Glutamatergic neuron (in vitro differentiated cells): ENCODE results near the gene GTPBP6. TPM values are rescaled to one million over a fixed set of nuclear protein-coding genes. Genes with fewer than 3 reads are reported as not detected.

Source experiments
- DNase-seq: peaks from one replicate; pipeline ENCODE4 v3.0.0; 2022
- H3K27ac Mint-ChIP-seq: one replicate; pipeline ENCODE4 v1.8.0; 2020; ENCODE audit warnings: mild to moderate bottlenecking, mixed read lengths, inconsistent platforms; ENCODE audit not compliant: unreplicated experiment
- H3K27me3 Mint-ChIP-seq: one replicate; pipeline ENCODE4 v1.8.0; 2020; ENCODE audit warnings: mild to moderate bottlenecking, moderate library complexity, mixed read lengths, inconsistent platforms; ENCODE audit not compliant: unreplicated experiment
- H3K36me3 Mint-ChIP-seq: one replicate; pipeline ENCODE4 v1.8.0; 2020; ENCODE audit warnings: mild to moderate bottlenecking, mixed read lengths, inconsistent platforms; ENCODE audit not compliant: unreplicated experiment
- H3K4me1 Mint-ChIP-seq: one replicate; pipeline ENCODE4 v1.8.0; 2020; ENCODE audit warnings: mild to moderate bottlenecking, low read depth, mixed read lengths, inconsistent platforms; ENCODE audit not compliant: unreplicated experiment
- H3K4me3 Mint-ChIP-seq: one replicate; pipeline ENCODE4 v1.8.0; 2020; ENCODE audit warnings: mild to moderate bottlenecking, mixed read lengths, inconsistent platforms; ENCODE audit not compliant: unreplicated experiment
- H3K9me3 Mint-ChIP-seq: one replicate; pipeline ENCODE4 v1.8.0; 2020; ENCODE audit warnings: mild to moderate bottlenecking, moderate library complexity, mixed read lengths, inconsistent platforms; ENCODE audit not compliant: unreplicated experiment
- total RNA-seq: library from RNA; stranded (reverse); fragmentation: NEBNext Ultra II Directional; extraction: Animal tissue kit (Norgen Biotek cat#: 25700); gene quantifications from one replicate; pipeline ENCODE4 v1.2.1, GENCODE V29; 2021; ENCODE audit not compliant: unreplicated experiment
- TF ChIP-seq, protein P1 (sequence below): fragments of 200-600 bp; sonication (generic); IDR thresholded peaks from one replicate; pipeline ENCODE4 v1.5.0; 2021; ENCODE audit not compliant: partially characterized antibody, unreplicated experiment

Gene GTPBP6
- total RNA-seq, 1 donor from 2014 or later = 52.3 TPM

- H3K9me3 Mint-ChIP-seq = peaks cover 18% of the 10 kb centered on the region
- peaks cover 16% of the 10 kb centered on the region for H3K27me3 Mint-ChIP-seq
- peaks cover 5% of the 10 kb centered on the region for H3K4me1 Mint-ChIP-seq
- no peak overlapping the region for H3K27ac Mint-ChIP-seq
- TF ChIP-seq, protein P1, sequence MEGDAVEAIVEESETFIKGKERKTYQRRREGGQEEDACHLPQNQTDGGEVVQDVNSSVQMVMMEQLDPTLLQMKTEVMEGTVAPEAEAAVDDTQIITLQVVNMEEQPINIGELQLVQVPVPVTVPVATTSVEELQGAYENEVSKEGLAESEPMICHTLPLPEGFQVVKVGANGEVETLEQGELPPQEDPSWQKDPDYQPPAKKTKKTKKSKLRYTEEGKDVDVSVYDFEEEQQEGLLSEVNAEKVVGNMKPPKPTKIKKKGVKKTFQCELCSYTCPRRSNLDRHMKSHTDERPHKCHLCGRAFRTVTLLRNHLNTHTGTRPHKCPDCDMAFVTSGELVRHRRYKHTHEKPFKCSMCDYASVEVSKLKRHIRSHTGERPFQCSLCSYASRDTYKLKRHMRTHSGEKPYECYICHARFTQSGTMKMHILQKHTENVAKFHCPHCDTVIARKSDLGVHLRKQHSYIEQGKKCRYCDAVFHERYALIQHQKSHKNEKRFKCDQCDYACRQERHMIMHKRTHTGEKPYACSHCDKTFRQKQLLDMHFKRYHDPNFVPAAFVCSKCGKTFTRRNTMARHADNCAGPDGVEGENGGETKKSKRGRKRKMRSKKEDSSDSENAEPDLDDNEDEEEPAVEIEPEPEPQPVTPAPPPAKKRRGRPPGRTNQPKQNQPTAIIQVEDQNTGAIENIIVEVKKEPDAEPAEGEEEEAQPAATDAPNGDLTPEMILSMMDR = no peak
- no peak overlapping the region for H3K4me3 Mint-ChIP-seq
- DNase-seq = no peak
- peaks cover 21% of the 10 kb centered on the region for H3K36me3 Mint-ChIP-seq
Observed at GRCh38 chrX:362937-363620, 44.5 kb upstream of the GTPBP6 start.

- peaks cover 17% of the 10 kb centered on the region for H3K9me3 Mint-ChIP-seq
- TF ChIP-seq, protein P1 = no peak
- H3K27ac Mint-ChIP-seq = peak overlapping the region; percentile 8
- H3K4me1 Mint-ChIP-seq = no peaks in the 10 kb centered on the region
- DNase-seq = peak; percentile 2
- H3K36me3 Mint-ChIP-seq = peaks cover 26% of the 10 kb centered on the region
- H3K4me3 Mint-ChIP-seq = no peak overlapping the region
- peaks cover 16% of the 10 kb centered on the region for H3K27me3 Mint-ChIP-seq
Observed at GRCh38 chrX:362351-362750, 43.8 kb upstream of the GTPBP6 start.

GRCh38 chrX:361231-362145 is 42.9 kb upstream of the GTPBP6 start:
- Mint-ChIP-seq H3K9me3 (peaks cover 15% of the 10 kb centered on the region), H3K27ac (no peak overlapping the region), H3K4me3 (no peak overlapping the region)

GRCh38 chrX:360496-361150 is 42.0 kb upstream of the GTPBP6 start:
- TF ChIP-seq, protein P1 = no peak
- H3K36me3 Mint-ChIP-seq = peaks cover 26% of the 10 kb centered on the region
- H3K4me3 Mint-ChIP-seq = no peak overlapping the region
- peaks cover 15% of the 10 kb centered on the region for H3K9me3 Mint-ChIP-seq
- H3K27me3 Mint-ChIP-seq = peaks cover 13% of the 10 kb centered on the region
- no peak overlapping the region for H3K27ac Mint-ChIP-seq
- H3K4me1 Mint-ChIP-seq = no peaks in the 10 kb centered on the region
- DNase-seq = peak; percentile 4

More at GRCh38 chrX:361231-362145, 42.9 kb upstream of the GTPBP6 start:
- Mint-ChIP-seq H3K36me3 (peaks cover 26% of the 10 kb centered on the region), H3K4me1 (no peaks in the 10 kb centered on the region), H3K27me3 (peaks cover 13% of the 10 kb centered on the region)
- peak; percentile 8 for DNase-seq
- TF ChIP-seq, protein P1 = no peak
